Activated effector memory CD4-positive, alpha-beta T cell treated with anti-CD3 and anti-CD28 coated beads, Interleukin-2, amount 50 U/mL, for 16 hours (primary cell): ENCODE results near the gene FCGR3A.

ENCODE experiments used
- DNase-seq: peaks from one replicate; pipeline ENCODE4 v3.0.0-alpha.2; 2020

The FCGR3A gene

DNA sequence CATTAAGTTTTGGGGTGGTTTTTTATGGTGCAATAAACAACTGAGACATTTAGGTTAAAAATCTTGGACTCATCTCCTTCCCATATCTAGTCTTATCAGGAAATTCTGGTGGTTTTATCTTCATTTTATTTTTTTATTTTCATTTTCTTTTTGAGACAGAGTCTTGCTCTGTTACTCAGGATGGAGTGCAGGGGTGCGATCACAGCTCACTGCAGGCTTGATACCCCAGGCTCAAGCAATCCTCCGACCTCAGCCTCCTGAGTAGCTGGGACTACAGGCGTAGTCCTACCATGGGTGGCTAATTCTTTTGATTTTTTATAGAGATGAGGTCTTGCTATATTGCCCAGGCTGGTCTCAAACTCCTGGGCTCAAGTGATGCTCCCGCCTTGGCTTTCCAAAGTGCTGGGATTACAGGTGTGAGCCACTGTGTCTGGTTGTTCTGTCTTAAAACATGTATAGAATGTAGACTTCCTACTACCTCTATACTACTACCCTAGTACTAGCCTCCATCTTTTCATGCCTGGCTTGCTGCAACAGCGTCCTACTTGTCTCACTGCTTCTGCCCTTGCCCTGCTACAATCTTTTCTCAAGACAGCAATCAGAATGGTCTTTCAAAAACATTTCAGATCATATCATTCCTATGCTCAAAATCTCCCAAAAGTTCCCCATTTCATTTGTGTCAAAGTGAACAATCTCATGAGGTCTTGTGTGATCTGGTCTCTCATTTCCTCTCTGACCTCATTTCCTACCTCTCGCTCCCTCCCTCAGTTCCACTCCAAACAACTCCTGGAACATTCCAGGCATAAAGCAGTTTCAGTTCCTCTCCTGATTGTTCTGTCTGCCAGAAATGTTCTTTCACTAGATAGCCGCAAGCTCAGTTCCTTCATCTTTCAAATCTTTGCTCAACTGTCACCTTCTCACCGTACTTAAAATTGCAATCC lies 50.2 kb downstream of the FCGR3A start:
- DNase-seq: no peak

DNA sequence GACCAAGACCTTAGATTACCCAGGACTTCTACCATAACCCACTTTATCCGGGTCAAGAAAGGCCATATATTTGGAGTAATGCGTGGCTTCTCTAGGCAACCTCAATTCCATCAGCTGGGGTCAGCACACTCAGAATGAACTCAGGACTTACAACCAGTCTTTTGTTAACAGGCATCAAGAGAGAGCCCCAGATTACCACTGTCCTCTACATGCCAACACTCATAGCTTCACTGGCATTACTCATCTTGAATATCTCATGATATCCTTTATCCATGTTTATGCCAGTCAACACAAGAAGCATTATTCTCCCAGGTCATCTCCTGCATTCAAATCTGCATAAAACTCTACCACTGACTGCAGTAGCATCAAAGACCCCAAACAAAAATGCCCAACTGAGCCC lies 51.0 kb downstream of the FCGR3A start:
- no peak for DNase-seq

- DNase-seq: no peak
These were observed 51.7 kb downstream of the FCGR3A start for GRCh38 chr1:161497961-161498360.

- DNase-seq: no peak
These were observed 54.1 kb downstream of the FCGR3A start for GRCh38 chr1:161495490-161495889.

DNA sequence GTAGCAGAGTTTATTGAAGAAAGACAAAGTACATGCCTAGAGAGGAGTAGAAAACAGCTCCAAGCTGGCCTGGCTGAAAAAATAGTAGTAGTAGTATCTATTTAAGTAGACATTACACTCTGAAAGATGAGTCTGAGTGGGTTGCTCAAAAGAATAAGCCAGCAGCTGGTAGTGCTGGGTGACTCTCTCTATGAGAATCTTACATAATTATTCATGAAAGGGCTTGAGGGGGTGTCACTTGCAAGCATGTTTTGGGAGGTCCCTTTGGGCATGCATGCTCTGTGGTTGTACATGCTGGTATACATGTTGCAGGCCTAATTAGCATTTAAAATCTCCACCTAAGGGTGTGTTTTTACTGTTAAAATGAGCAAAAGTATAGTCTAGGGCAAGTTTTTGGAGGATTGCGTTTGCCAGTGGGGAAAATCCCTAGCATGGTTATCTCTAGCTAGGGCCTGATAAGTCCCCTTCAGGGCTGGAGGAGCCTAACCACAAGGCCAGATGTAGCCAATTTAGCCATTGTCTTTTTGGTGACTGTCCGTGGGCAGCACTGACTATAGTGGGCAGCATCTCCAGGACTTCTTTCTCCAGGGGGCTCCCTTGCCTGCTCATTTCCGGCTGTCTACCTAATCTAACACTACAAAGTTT lies 55.4 kb downstream of the FCGR3A start:
- DNase-seq: no peak

- DNase-seq: no peak
These were observed 56.8 kb downstream of the FCGR3A start for GRCh38 chr1:161492827-161493226.
